ENCODE measurements around the gene LRPPRC.

LRPPRC gene

DNA sequence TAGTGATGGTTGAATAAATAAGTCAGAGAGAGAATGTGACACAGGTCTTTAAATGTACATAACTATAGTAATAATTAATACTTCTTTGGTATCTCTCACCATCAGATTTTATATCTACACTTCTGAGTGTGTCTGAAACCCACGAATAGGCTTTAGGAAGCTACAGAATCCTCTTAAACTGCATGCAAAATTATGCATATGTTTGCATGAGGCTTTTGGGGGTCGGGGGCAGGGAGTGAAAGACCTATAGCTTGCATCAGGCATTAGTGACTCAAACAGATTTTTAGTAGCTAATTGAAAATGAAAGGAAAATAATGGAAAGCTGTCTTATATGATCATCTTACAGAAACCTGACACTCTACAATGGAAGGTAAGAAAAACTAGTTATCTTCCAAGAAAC, 14.9 kb downstream of the LRPPRC start:
- TF ChIP-seq, protein P1, sequence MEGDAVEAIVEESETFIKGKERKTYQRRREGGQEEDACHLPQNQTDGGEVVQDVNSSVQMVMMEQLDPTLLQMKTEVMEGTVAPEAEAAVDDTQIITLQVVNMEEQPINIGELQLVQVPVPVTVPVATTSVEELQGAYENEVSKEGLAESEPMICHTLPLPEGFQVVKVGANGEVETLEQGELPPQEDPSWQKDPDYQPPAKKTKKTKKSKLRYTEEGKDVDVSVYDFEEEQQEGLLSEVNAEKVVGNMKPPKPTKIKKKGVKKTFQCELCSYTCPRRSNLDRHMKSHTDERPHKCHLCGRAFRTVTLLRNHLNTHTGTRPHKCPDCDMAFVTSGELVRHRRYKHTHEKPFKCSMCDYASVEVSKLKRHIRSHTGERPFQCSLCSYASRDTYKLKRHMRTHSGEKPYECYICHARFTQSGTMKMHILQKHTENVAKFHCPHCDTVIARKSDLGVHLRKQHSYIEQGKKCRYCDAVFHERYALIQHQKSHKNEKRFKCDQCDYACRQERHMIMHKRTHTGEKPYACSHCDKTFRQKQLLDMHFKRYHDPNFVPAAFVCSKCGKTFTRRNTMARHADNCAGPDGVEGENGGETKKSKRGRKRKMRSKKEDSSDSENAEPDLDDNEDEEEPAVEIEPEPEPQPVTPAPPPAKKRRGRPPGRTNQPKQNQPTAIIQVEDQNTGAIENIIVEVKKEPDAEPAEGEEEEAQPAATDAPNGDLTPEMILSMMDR (IDR thresholded peaks at IDR 0.05; ENCODE audit: insufficient read depth, low read depth, low read length, missing control alignments): no peak
- DNase-seq (ENCODE audit: low read depth): no peak
- H3K4me3 ChIP-seq (ENCODE audit: low read length): no peak overlapping the region

DNA sequence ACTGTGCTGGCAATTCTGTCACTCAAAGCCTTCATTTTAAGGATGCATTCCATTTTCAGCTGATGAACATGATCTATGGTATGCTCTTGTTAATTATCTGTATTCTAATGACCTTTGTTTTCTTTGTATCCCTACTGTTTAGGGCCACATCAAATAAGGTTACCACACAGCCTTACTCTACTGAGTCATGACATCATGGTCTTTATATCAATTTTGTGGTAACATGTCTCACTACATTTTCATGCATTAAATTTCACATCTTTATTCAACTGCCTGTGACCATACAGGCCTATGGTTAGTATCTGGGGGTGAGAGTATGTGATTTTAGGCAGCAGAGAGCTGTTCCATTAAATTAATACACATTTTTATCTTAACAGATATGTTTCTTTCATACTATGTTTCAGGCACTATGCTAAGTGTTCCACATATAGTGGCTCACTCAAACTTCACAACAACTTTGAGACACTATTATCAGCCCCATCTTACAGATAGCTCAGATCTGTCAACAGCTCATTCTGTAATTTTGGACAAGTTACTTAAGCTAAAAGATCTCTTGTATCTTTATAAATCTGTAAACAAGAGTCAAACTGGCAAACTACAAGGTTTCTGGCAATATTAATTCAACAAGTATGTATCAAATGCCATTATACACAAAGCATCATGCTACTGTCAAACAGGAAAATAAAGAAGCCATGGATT, 18.0 kb downstream of the LRPPRC start:
- no peak overlapping the region for H3K4me3 ChIP-seq (ENCODE audit: low read length)
- TF ChIP-seq, protein P1 (IDR thresholded peaks at IDR 0.05; ENCODE audit: insufficient read depth, low read depth, low read length, missing control alignments): no peak
- no peak for DNase-seq (ENCODE audit: low read depth)

DNA sequence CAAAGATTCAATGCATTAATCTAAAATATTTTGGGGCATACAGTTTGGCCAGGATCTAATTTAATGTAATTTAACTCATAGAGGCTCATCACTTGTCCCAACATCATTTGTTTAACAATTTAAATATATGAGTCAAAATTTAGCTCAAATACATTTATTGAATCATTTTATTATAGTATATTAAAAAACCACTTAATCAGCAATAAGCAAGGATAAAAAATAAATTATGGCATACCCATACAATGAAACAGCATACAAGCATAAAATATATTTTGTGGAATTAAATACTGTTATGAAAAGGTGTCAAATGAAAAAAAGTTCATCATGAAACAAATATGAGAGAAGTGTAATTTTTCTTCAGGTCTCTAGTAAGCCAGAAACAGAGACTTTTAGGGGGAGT, 34.9 kb downstream of the LRPPRC start:
- no peak overlapping the region for H3K4me3 ChIP-seq (ENCODE audit: low read length)
- no peak for DNase-seq (ENCODE audit: low read depth)
- TF ChIP-seq, protein P1 (IDR thresholded peaks at IDR 0.05; ENCODE audit: insufficient read depth, low read depth, low read length, missing control alignments): no peak

DNA sequence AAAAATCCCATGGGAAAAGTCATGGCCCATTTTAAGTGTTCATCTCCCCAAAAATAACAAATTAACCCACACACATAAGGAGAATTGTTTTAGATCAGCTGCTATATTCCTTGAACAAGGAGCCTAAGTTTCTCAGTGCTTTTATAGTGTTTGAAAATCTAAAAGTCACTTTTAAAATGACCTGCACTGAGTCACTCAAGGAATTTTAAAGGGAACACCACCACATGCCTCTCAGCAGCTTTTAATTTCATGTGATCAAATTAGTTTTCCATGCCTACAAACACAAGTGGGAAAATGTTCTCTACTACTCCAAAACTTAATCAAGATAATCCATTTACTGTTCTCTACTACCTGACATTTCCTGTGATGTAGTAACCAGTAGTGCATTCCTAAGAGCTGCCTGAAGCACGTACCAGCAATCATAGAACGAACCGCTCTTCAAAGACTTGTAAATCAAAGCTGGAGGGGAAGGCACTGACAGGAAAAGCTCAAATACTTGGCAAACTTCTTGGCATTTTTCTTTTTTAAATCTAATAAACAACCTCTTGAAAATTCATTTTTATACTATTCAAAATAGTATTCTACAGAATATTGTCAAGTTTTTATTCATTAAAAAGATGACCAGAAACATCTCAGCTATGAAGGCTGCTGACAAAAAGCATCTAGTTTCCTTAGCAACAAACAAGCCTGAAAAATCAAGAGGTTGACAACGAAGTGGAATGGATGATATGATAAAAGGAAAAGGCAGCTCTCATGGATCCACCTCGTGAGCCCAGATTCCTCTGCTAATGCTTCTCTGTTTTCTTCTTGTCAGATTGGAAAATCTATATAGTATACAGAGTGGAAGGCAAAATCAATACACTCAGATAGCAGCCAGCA, 37.2 kb downstream of the LRPPRC start:
- TF ChIP-seq, protein P1 (IDR thresholded peaks at IDR 0.05; ENCODE audit: insufficient read depth, low read depth, low read length, missing control alignments): no peak
- DNase-seq (ENCODE audit: low read depth): no peak
- H3K4me3 ChIP-seq (ENCODE audit: low read length): no peak overlapping the region

DNA sequence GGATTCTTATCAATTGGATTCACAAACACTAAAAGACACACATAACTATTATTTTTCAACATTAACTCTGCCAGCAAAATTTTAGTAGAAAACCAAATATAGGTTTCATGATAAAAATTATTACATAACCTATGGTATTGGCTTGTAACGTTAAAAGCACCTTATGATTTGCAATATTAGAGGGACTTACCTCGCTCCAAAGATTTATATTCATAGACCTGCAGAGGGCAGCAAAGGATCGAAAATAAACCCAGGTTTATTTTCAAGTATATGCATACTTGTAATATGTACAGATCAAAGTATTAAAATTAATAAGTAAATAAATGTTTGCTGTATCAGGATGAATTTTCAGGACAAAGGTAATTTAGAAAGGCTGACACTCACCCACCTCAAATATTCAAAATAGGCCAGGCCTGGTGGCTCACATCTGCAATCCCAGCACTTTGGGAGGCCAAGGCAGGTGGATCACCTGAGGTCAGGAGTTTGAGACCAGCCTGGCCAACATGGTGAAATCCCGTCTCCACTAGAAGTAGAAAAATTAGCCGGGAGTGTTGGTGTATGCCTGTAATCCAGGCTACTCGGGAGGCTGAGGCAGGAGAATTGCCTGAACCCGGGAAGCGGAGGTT, 45.3 kb downstream of the LRPPRC start:
- TF ChIP-seq, protein P1 (IDR thresholded peaks at IDR 0.05; ENCODE audit: insufficient read depth, low read depth, low read length, missing control alignments): peak; percentile 37
- no peak overlapping the region for H3K4me3 ChIP-seq (ENCODE audit: low read length)
- DNase-seq (ENCODE audit: low read depth): peak; percentile 56

DNA sequence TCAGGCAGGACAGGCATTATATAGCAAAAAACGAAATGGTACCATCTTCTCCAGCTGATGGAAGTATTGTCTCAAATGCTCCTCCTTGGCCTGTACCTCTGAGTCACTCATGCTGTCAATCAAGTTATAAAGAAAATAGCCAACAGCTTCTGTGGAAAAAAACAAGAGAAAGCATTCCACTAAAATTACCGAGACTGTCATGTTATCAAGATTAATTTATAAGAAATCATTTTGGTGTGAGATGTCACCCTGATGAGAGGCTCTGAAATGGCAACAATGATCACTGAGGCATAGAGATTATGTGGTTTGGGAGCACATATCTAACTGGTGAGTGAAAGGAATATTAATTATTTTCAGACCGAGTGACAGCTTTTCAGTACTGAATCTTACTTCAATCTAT, 47.4 kb downstream of the LRPPRC start:
- no peak overlapping the region for H3K4me3 ChIP-seq (ENCODE audit: low read length)
- TF ChIP-seq, protein P1 (IDR thresholded peaks at IDR 0.05; ENCODE audit: insufficient read depth, low read depth, low read length, missing control alignments): no peak
- DNase-seq (ENCODE audit: low read depth): peak; percentile 4
